Tibial nerve (tissue), 4 donors: ENCODE measurements around the gene MTMR11. TPM values are rescaled to one million over a fixed set of nuclear protein-coding genes. Genes with fewer than 3 reads are reported as not detected.
"Not testable (repeated sequence)": the region's sequence is repeated elsewhere in the genome, so short reads cannot be mapped to it uniquely, and the experiment has no call there.

Experiments used
- DNase-seq, 2 donors: peaks; one replicate each; pipeline ENCODE4 v3.0.0-alpha.2; 2019; ENCODE audit warnings: low spot score in 2 of 2
- H3K27ac ChIP-seq, 4 donors: fragments of 200-600 bp; sonication (generic) in 3 of 4; one replicate each; pipeline ENCODE4 v1.5.1; 2017 to 2019; ENCODE audit warnings: mild to moderate bottlenecking in 1 of 4
- H3K27me3 ChIP-seq, 2 donors: fragments of 200-600 bp; sonication (generic) in 1 of 2; one replicate each; pipeline versions ENCODE4 v1.5.1 to v1.6.0; 2017 to 2019
- H3K36me3 ChIP-seq, 3 donors: fragments of 200-600 bp; sonication (generic); one replicate each; pipeline ENCODE4 v1.5.1; 2018 to 2019
- H3K4me1 ChIP-seq, 4 donors: fragments of 200-600 bp; sonication (generic) in 3 of 4; one replicate each; pipeline ENCODE4 v1.5.1; 2017 to 2019
- H3K4me3 ChIP-seq, 4 donors: fragments of 200-600 bp; sonication (generic) in 3 of 4; one replicate each; pipeline ENCODE4 v1.5.1; 2017 to 2019; ENCODE audit warnings: mild to moderate bottlenecking in 1 of 4, moderate library complexity in 1 of 4
- H3K9me3 ChIP-seq, 4 donors: fragments of 200-600 bp; sonication (generic) in 3 of 4; one replicate each; pipeline ENCODE4 v1.5.1; 2017 to 2019
- CTCF ChIP-seq, 5 experiments: fragments of 200-600 bp in 3 of 5; fragments of 450-650 bp in 2 of 5; sonication (generic) in 3 of 5; IDR thresholded peaks; one replicate each; pipeline ENCODE4 v1.5.1; 2016 to 2019; ENCODE audit warnings: antibody characterized with exemption in 5 of 5, mild to moderate bottlenecking in 3 of 5, moderate library complexity in 2 of 5
- EP300 ChIP-seq, 2 donors: sonication (generic); formaldehyde crosslinking; IDR thresholded peaks; one replicate each; pipeline ENCODE4 v1.6.1; 2017; ENCODE audit warnings: antibody characterized with exemption in 2 of 2, mild to moderate bottlenecking in 1 of 2
- POLR2A ChIP-seq, 2 donors: fragments of 450-650 bp; IDR thresholded peaks; one replicate each; pipeline ENCODE4 v1.6.1; 2017; ENCODE audit warnings: antibody characterized with exemption in 2 of 2, mild to moderate bottlenecking in 2 of 2, moderate library complexity in 2 of 2
- WGBS, 2 donors: methylation state at CpG; one replicate each; pipeline ENCODE4 v1.1.5; 2018; 5-methylcytosine and 5-hydroxymethylcytosine counted together
- total RNA-seq, 4 donors: library from RNA; depleted of rRNA; stranded (reverse); fragments of >200 nt; gene quantifications; one replicate each; pipeline ENCODE4 v1.1.0, GENCODE V29; 2016

The MTMR11 gene
- total RNA-seq, 4 donors from 2014 or later, result 10.3 to 21.4 (median 13.6) TPM

GRCh38 chr1:149965440-149965839 is 28.8 kb upstream of the MTMR11 start:
- Histone ChIP-seq H3K4me1 (peaks cover 0 to 44% (median 10%) of the 10 kb centered on the region in 4 donors), H3K27me3 (no peaks in the 10 kb centered on the region), H3K4me3 (no peak overlapping the region), H3K27ac (peak overlapping the region in 1 of 4 donors; percentile 75), H3K36me3 (peaks cover 0 to 75% (median 0%) of the 10 kb centered on the region in 3 donors), H3K9me3 (no peaks in the 10 kb centered on the region)
- TF ChIP-seq POLR2A (IDR thresholded peaks at IDR 0.05), result no peak
- TF ChIP-seq EP300 (IDR thresholded peaks at IDR 0.05), result no peak
- TF ChIP-seq CTCF (IDR thresholded peaks at IDR 0.05), result no peak
- 91 to 93% methylated on average over 3 of the region's 3 CpGs for WGBS, 2 donors
- DNase-seq, result no peak

GRCh38 chr1:149963358-149963757 is 26.7 kb upstream of the MTMR11 start:
- Histone ChIP-seq H3K9me3 (no peaks in the 10 kb centered on the region), H3K27me3 (no peaks in the 10 kb centered on the region), H3K27ac (peak overlapping the region; percentile 1 to 80 (median 62)), H3K4me3 (no peak overlapping the region), H3K36me3 (peaks cover 0 to 72% (median 0%) of the 10 kb centered on the region in 3 donors), H3K4me1 (peaks cover 0 to 44% (median 10%) of the 10 kb centered on the region in 4 donors)
- DNase-seq, result no peak
- 32 to 33% methylated on average over 3 of the region's 3 CpGs for WGBS, 2 donors
- TF ChIP-seq EP300 (IDR thresholded peaks at IDR 0.05) (peak; percentile 40 to 41), POLR2A (IDR thresholded peaks at IDR 0.05) (no peak)

GRCh38 chr1:149962736-149963135 is 26.1 kb upstream of the MTMR11 start:
- no peak for TF ChIP-seq CTCF (IDR thresholded peaks at IDR 0.05)
- no peak for TF ChIP-seq EP300 (IDR thresholded peaks at IDR 0.05)
- no peak for TF ChIP-seq POLR2A (IDR thresholded peaks at IDR 0.05)
- Histone ChIP-seq H3K27me3 (no peaks in the 10 kb centered on the region), H3K27ac (peak overlapping the region; percentile 48 to 80 (median 66)), H3K36me3 (peaks cover 0 to 72% (median 3%) of the 10 kb centered on the region in 3 donors), H3K4me3 (no peak overlapping the region), H3K9me3 (peaks cover 0 to 3% (median 0%) of the 10 kb centered on the region in 4 donors), H3K4me1 (peaks cover 0 to 42% (median 10%) of the 10 kb centered on the region in 4 donors)
- WGBS, 2 donors, result 40 to 54% methylated on average over 2 of the region's 2 CpGs
- DNase-seq, result no peak

GRCh38 chr1:149962039-149962647 is 25.5 kb upstream of the MTMR11 start:
- Histone ChIP-seq H3K36me3 (peaks cover 0 to 72% (median 6%) of the 10 kb centered on the region in 3 donors), H3K9me3 (peaks cover 0 to 5% (median 0%) of the 10 kb centered on the region in 4 donors), H3K4me1 (peaks cover 0 to 37% (median 10%) of the 10 kb centered on the region in 4 donors), H3K27ac (peak overlapping the region; percentile 48 to 80 (median 66)), H3K4me3 (no peak overlapping the region), H3K27me3 (no peaks in the 10 kb centered on the region)
- 8 to 19% methylated on average over 3 of the region's 3 CpGs for WGBS, 2 donors
- peak; percentile 23 to 79 for DNase-seq
- TF ChIP-seq POLR2A (IDR thresholded peaks at IDR 0.05) (no peak), EP300 (IDR thresholded peaks at IDR 0.05) (peak; percentile 31 to 40), CTCF (IDR thresholded peaks at IDR 0.05) (peak; percentile 66 to 91 (median 73))

GRCh38 chr1:149957548-149957947 is 20.9 kb upstream of the MTMR11 start:
- H3K27ac ChIP-seq, H3K9me3 ChIP-seq, H3K27me3 ChIP-seq, H3K4me3 ChIP-seq, DNase-seq: not testable (repeated sequence)
- Histone ChIP-seq H3K4me1 (peaks cover 0 to 10% (median 4%) of the 10 kb centered on the region in 4 donors), H3K36me3 (peaks cover 0 to 51% (median 6%) of the 10 kb centered on the region in 3 donors)
- WGBS, 2 donors, result 95 to 96% methylated on average over 14 of the region's 14 CpGs

- TF ChIP-seq CTCF (IDR thresholded peaks at IDR 0.05) (no peak), EP300 (IDR thresholded peaks at IDR 0.05) (no peak), POLR2A (IDR thresholded peaks at IDR 0.05) (no peak)
- WGBS, 2 donors, result 71 to 85% methylated on average over 6 of the region's 6 CpGs
- no peak for DNase-seq
These were observed 13.2 kb upstream of the MTMR11 start for GRCh38 chr1:149949911-149950310.

More at GRCh38 chr1:149949911-149950310, 13.2 kb upstream of the MTMR11 start:
- H3K27me3 ChIP-seq, result no peaks in the 10 kb centered on the region
- no peak overlapping the region for H3K4me3 ChIP-seq
- no peaks in the 10 kb centered on the region for H3K9me3 ChIP-seq
- H3K36me3 ChIP-seq, result peaks cover 0 to 62% (median 5%) of the 10 kb centered on the region in 3 donors
- H3K27ac ChIP-seq, result no peak overlapping the region
- no peaks in the 10 kb centered on the region for H3K4me1 ChIP-seq
